Neural crest cell (in vitro differentiated cells): ENCODE measurements around the gene VPS13D. TPM values are rescaled to one million over a fixed set of nuclear protein-coding genes. Genes with fewer than 3 reads are reported as not detected.

Experiments
- DNase-seq: peaks from one replicate; pipeline ENCODE4 v3.0.0; 2021; ENCODE audit warnings: low read depth, mixed read lengths, low spot score
- H3K27ac Mint-ChIP-seq: one replicate; pipeline ENCODE4 v1.8.0; 2021; ENCODE audit warnings: mild to moderate bottlenecking, mixed read lengths; ENCODE audit not compliant: unreplicated experiment
- H3K27me3 Mint-ChIP-seq: 2 replicates; pipeline ENCODE4 v1.8.0; 2021; ENCODE audit warnings: low read depth, mild to moderate bottlenecking, mixed read lengths
- H3K36me3 Mint-ChIP-seq: 2 replicates; pipeline ENCODE4 v1.8.0; 2021; ENCODE audit warnings: low read depth, mild to moderate bottlenecking, mixed read lengths
- H3K4me1 Mint-ChIP-seq: 2 replicates; pipeline ENCODE4 v1.8.0; 2021; ENCODE audit warnings: mixed read lengths
- H3K4me3 Mint-ChIP-seq: one replicate; pipeline ENCODE4 v1.8.0; 2021; ENCODE audit warnings: mild to moderate bottlenecking, mixed read lengths
- H3K9me3 Mint-ChIP-seq: 2 replicates; pipeline ENCODE4 v1.8.0; 2021; ENCODE audit warnings: mixed read lengths
- total RNA-seq: library from RNA; stranded (reverse); gene quantifications from 2 replicates; pipeline ENCODE4 v1.2.1, GENCODE V29; 2021
- TF ChIP-seq, protein P1 (sequence below): fragments of 200-600 bp; sonication (generic); conservative IDR thresholded peaks from 2 replicates; pipeline ENCODE4 v1.5.0; 2021; ENCODE audit warnings: antibody characterized with exemption, mild to moderate bottlenecking

VPS13D gene
- total RNA-seq, 1 donor from 2014 or later = 24.5 TPM

DNA sequence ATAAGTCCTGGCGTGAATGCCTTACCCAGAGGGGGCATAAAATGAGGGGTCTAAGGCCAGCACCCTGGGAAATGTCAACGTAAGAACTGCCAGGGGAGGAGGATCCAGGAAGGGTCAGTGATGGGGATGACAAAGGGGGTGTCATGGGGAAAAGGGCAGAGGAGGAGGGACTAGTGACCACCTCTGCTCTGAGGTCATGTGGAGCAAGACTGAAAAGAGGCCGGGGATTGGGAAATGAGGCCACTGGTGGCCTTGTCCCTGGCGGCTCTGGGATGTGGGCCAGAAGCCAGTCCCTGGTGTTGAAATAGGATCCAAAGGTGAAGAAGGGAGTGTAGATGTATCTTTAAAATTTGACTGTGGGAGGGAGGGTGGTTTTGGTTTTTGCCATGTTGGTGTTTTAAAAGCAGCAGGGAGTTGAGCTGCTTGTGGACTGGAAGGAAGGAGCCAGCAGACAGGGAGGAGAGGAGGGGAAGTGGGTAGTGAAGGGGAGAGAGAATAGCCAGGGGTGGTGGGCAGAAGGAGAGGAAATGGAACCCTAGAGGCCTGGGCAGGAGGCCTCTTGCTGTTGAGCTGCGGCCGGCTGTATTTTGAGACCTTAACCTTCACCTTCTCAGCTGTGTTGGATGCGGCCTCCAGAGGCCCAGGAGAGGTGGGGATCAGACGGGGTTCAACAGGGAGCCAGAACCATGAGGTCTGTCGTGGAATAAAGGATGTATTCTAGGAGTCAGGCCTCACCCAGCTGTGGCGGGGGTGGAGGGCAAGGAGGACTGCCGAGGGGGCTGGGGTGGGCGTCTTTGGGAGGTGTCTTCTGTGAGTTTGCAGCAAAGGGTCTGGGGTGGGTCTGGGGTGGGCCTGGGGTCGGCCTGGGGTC is 295.7 kb downstream of the VPS13D start:
- peaks cover 4% of the 10 kb centered on the region for H3K9me3 Mint-ChIP-seq
- no peak overlapping the region for H3K4me3 Mint-ChIP-seq
- DNase-seq = no peak
- H3K27me3 Mint-ChIP-seq = no peaks in the 10 kb centered on the region
- no peaks in the 10 kb centered on the region for H3K36me3 Mint-ChIP-seq
- TF ChIP-seq, protein P1, sequence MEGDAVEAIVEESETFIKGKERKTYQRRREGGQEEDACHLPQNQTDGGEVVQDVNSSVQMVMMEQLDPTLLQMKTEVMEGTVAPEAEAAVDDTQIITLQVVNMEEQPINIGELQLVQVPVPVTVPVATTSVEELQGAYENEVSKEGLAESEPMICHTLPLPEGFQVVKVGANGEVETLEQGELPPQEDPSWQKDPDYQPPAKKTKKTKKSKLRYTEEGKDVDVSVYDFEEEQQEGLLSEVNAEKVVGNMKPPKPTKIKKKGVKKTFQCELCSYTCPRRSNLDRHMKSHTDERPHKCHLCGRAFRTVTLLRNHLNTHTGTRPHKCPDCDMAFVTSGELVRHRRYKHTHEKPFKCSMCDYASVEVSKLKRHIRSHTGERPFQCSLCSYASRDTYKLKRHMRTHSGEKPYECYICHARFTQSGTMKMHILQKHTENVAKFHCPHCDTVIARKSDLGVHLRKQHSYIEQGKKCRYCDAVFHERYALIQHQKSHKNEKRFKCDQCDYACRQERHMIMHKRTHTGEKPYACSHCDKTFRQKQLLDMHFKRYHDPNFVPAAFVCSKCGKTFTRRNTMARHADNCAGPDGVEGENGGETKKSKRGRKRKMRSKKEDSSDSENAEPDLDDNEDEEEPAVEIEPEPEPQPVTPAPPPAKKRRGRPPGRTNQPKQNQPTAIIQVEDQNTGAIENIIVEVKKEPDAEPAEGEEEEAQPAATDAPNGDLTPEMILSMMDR = no peak
- peaks cover 8% of the 10 kb centered on the region for H3K4me1 Mint-ChIP-seq
- peak overlapping the region; percentile 83 for H3K27ac Mint-ChIP-seq

- TF ChIP-seq, protein P1 = no peak
- peaks cover 8% of the 10 kb centered on the region for H3K4me1 Mint-ChIP-seq
- peaks cover 4% of the 10 kb centered on the region for H3K9me3 Mint-ChIP-seq
- no peaks in the 10 kb centered on the region for H3K36me3 Mint-ChIP-seq
- H3K27ac Mint-ChIP-seq = peak overlapping the region; percentile 86
- DNase-seq = no peak
- H3K4me3 Mint-ChIP-seq = no peak overlapping the region
- H3K27me3 Mint-ChIP-seq = no peaks in the 10 kb centered on the region
Observed at GRCh38 chr1:12527564-12527963, 297.7 kb downstream of the VPS13D start.

DNA sequence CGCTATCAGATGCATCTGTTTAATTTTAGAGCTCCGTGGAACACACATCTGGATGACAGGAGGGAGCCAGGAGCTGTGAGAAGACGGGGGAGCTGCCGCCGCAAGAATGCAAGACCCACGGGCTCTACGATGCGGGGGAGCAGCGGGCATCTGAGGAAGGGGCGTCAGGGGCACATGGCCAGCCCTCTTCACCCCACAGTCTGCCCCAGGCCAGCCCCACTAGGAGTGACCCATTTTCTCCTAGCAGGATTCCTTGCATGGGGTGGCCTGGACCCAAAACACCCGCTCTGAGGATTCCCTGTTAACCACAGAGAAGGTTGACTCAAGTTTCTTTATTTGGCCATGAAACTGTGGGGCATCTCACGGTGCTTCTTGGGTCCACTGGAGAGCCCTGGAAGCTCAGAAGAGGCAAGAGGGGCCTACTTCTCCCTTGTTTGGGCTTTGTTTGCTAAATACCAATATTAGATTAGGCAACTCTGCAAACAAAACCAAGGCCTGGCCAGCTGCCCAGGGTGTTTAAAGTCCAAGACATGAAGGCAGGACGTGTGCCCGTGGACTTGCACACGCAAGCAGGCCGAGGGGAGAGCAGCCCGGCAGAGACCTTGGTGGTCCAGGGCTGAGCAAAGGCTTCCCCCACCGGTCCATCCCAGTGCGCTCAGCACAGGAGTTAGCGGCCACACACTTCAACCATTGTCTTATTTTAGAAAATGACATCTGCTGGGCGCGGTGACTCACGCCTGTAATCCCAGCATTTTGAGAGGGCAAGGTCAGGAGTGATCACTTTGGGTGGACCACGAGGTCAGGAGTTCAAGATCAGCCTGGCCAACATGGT is 298.4 kb downstream of the VPS13D start:
- H3K9me3 Mint-ChIP-seq = peaks cover 4% of the 10 kb centered on the region
- H3K4me3 Mint-ChIP-seq = no peak overlapping the region
- peak overlapping the region; percentile 86 for H3K27ac Mint-ChIP-seq
- TF ChIP-seq, protein P1 = no peak
- peaks cover 8% of the 10 kb centered on the region for H3K4me1 Mint-ChIP-seq
- H3K36me3 Mint-ChIP-seq = no peaks in the 10 kb centered on the region
- no peaks in the 10 kb centered on the region for H3K27me3 Mint-ChIP-seq
- no peak for DNase-seq

GRCh38 chr1:12529640-12530174 is 299.9 kb downstream of the VPS13D start:
- Mint-ChIP-seq H3K27me3 (no peaks in the 10 kb centered on the region), H3K36me3 (no peaks in the 10 kb centered on the region), H3K27ac (no peak overlapping the region), H3K4me3 (no peak overlapping the region), H3K9me3 (no peaks in the 10 kb centered on the region), H3K4me1 (peaks cover 8% of the 10 kb centered on the region)
- TF ChIP-seq, protein P1 = no peak
- DNase-seq = no peak

DNA sequence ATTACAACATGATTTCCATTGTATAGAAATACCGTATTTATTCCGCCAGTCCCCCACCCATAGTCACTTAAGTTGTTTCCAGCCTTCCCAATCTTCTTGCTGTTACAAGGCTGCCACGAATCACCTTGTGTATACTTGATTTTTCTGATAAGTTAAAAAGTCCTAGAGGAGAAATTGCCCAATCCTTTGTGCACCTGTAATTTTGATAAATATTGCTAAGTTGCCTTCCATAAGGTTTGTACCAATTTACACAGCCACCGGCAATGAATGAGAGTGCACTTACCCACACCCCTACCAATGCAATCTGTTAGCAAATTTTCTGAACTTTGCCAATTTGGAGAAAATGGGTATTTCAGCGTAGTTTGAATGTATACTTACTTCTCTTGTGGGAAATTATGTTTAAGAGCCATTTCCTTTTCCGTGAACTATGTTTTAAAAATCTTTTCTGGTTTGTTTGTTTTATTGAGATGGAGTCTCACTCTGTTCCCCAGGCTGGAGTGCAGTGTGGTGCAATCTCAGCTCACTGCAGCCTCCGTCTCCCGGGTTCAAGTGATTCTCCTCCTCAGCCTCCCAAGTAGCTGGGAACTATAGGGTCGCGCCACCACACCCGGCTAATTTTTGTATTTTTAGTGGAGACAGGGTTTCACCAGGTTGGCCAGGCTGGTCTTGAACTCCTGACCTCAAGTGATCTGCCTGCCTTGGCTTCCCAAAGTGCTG is 300.8 kb downstream of the VPS13D start:
- Mint-ChIP-seq H3K27me3 (no peaks in the 10 kb centered on the region), H3K4me3 (no peak overlapping the region), H3K27ac (no peak overlapping the region), H3K4me1 (peaks cover 1% of the 10 kb centered on the region), H3K36me3 (no peaks in the 10 kb centered on the region), H3K9me3 (no peaks in the 10 kb centered on the region)
- DNase-seq = no peak
- TF ChIP-seq, protein P1 = no peak
